A549 (cell line): ENCODE measurements around the gene FRZB. TPM values are rescaled to one million over a fixed set of nuclear protein-coding genes. Genes with fewer than 3 reads are reported as not detected.

ENCODE experiments used
- ATAC-seq, 2 experiments: fragments of 200-7000 bp in 1 of 2; fragments of >200 bp in 1 of 2; cut with Nextera tagmentation in 1 of 2; cut with Tn5 transposase in 1 of 2; 3 replicates each; pipeline versions ENCODE4 v1.8.0 to v1.9.1; 2018 to 2020; ENCODE audit warnings: mild to moderate bottlenecking in 1 of 2, moderate library complexity in 1 of 2
- CTCF ChIA-PET: fragments of 300-600 bp; sonication (Branson Sonifier 250); formaldehyde crosslinking; extraction: SDS; loops from one replicate; lab custom pipeline; 2021; ENCODE audit warnings: antibody characterized with exemption, inconsistent platforms; lab: Yijun Ruan, JAX
- POLR2A ChIA-PET: fragments of 350-600 bp; formaldehyde crosslinking; extraction: SDS; loops from one replicate; lab custom pipeline; 2021; ENCODE audit warnings: antibody characterized with exemption, inconsistent platforms; lab: Yijun Ruan, JAX
- DNase-seq, 2 experiments: peaks; one replicate each; pipeline versions ENCODE4 v3.0.0 to v3.0.0-alpha.2; 2011 to 2016; ENCODE audit warnings: low read depth in 1 of 2, low spot score in 1 of 2
- FAIRE-seq: peaks from 2 replicates; lab custom pipeline; 2011; peaks lifted over from hg19 to GRCh38; lab: Jason Lieb, UNC
- H3K27ac ChIP-seq, 2 experiments: fragments of >200 bp; sonication (Bioruptor Twin); formaldehyde crosslinking; 3 replicates each; pipeline ENCODE4 v1.5.1; 2016 to 2017
- H3K4me1 ChIP-seq: fragments of >200 bp; sonication (Bioruptor Twin); formaldehyde crosslinking; 3 replicates; pipeline ENCODE4 v1.6.1; 2016
- H3K4me2 ChIP-seq: fragments of >200 bp; sonication (Bioruptor Twin); formaldehyde crosslinking; 3 replicates; pipeline ENCODE4 v1.6.1; 2016
- H3K4me3 ChIP-seq: fragments of >200 bp; sonication (Bioruptor Twin); formaldehyde crosslinking; 3 replicates; pipeline ENCODE4 v1.5.1; 2016
- H3K9me3 ChIP-seq: fragments of >200 bp; sonication (Bioruptor Twin); formaldehyde crosslinking; 3 replicates; pipeline ENCODE4 v1.6.1; 2016
- ATOH8 ChIP-seq: fragments of 250-450 bp; sonication (Bioruptor Pico); IDR thresholded peaks from 2 replicates; pipeline ENCODE4 v1.5.0; 2020; ENCODE audit warnings: low read depth, mild to moderate bottlenecking, moderate library complexity
- BCL3 ChIP-seq: fragments of >200 bp; sonication (Bioruptor Twin); formaldehyde crosslinking; IDR thresholded peaks from 3 replicates; pipeline ENCODE4 v1.6.1; 2016
- CHD2 ChIP-seq: fragments of 150-350 bp; IDR thresholded peaks from 2 replicates; pipeline ENCODE4 v1.6.1; 2014; ENCODE audit warnings: low read length; ENCODE audit not compliant: partially characterized antibody
- CTCF ChIP-seq: fragments of >200 bp; sonication (Bioruptor Twin); formaldehyde crosslinking; IDR thresholded peaks from 3 replicates; pipeline ENCODE4 v1.5.1; 2016
- EHF ChIP-seq: fragments of 250-450 bp; sonication (Bioruptor Pico); IDR thresholded peaks from 2 replicates; pipeline ENCODE4 v1.5.0; 2020; ENCODE audit warnings: mild to moderate bottlenecking
- EHMT2 ChIP-seq: fragments of 200-600 bp; sonication (generic); IDR thresholded peaks from 2 replicates; pipeline ENCODE4 v1.6.1; 2016; ENCODE audit warnings: antibody characterized with exemption, low read depth, mild to moderate bottlenecking, moderate library complexity
- EP300 ChIP-seq, 2 experiments: fragments of >200 bp; sonication (Bioruptor Twin); formaldehyde crosslinking; IDR thresholded peaks; 2 replicates in 1 of 2; 3 replicates in 1 of 2; pipeline ENCODE4 v1.6.1; 2016 to 2017
- ESRRA ChIP-seq: fragments of 150-350 bp; IDR thresholded peaks from 2 replicates; pipeline ENCODE4 v1.6.1; 2014; ENCODE audit warnings: mild to moderate bottlenecking, low read length, borderline replicate concordance
- FOSB ChIP-seq: fragments of 250-450 bp; sonication (Bioruptor Pico); IDR thresholded peaks from 2 replicates; pipeline ENCODE4 v1.5.0; 2020; ENCODE audit warnings: mild to moderate bottlenecking, moderate library complexity
- FOSL2 ChIP-seq, 2 experiments: fragments of 450-650 bp in 1 of 2; fragments of >200 bp in 1 of 2; sonication (Bioruptor Twin) in 1 of 2; formaldehyde crosslinking; IDR thresholded peaks; 2 replicates each; pipeline versions ENCODE4 v1.5.0 to v1.6.1; 2016 to 2020; ENCODE audit warnings: mild to moderate bottlenecking in 1 of 2, moderate library complexity in 1 of 2
- FOXS1 ChIP-seq: fragments of 250-450 bp; sonication (Bioruptor Pico); IDR thresholded peaks from 2 replicates; pipeline ENCODE4 v1.5.0; 2020; ENCODE audit warnings: mild to moderate bottlenecking, moderate library complexity
- GATA3 ChIP-seq: IDR thresholded peaks from 2 replicates; pipeline ENCODE4 v1.6.1; 2012; ENCODE audit warnings: borderline replicate concordance
- HOXB5 ChIP-seq: fragments of 250-450 bp; sonication (Bioruptor Pico); IDR thresholded peaks from 2 replicates; pipeline ENCODE4 v1.5.0; 2020; ENCODE audit warnings: mild to moderate bottlenecking, moderate library complexity
- JUN ChIP-seq, 2 experiments: fragments of >200 bp; sonication (Bioruptor Twin); formaldehyde crosslinking; IDR thresholded peaks; 2 replicates in 1 of 2; 3 replicates in 1 of 2; pipeline ENCODE4 v1.6.1; 2016 to 2017
- JUNB ChIP-seq: fragments of >200 bp; sonication (Bioruptor Twin); formaldehyde crosslinking; IDR thresholded peaks from 2 replicates; pipeline ENCODE4 v1.6.1; 2016
- KDM1A ChIP-seq: fragments of 200-600 bp; sonication (generic); IDR thresholded peaks from 2 replicates; pipeline ENCODE4 v1.6.1; 2016; ENCODE audit warnings: low read depth, mild to moderate bottlenecking
- KDM5A ChIP-seq: fragments of 200-600 bp; sonication (generic); IDR thresholded peaks from 2 replicates; pipeline ENCODE4 v1.6.1; 2016; ENCODE audit warnings: antibody characterized with exemption, mild to moderate bottlenecking
- MYC ChIP-seq: IDR thresholded peaks from 2 replicates; pipeline ENCODE4 v1.6.1; 2012; ENCODE audit warnings: mild to moderate bottlenecking, inconsistent platforms, low read length, improper control_type of control experiment, borderline replicate concordance
- NPAS2 ChIP-seq: fragments of 250-450 bp; sonication (Bioruptor Pico); IDR thresholded peaks from 2 replicates; pipeline ENCODE4 v1.8.0; 2022; ENCODE audit warnings: mild to moderate bottlenecking, moderate library complexity, borderline replicate concordance
- POLR2A ChIP-seq: IDR thresholded peaks from 2 replicates; pipeline ENCODE4 v1.6.1; 2012; ENCODE audit warnings: mild to moderate bottlenecking, low read length
- RCOR1 ChIP-seq: fragments of 150-350 bp; IDR thresholded peaks from 2 replicates; pipeline ENCODE4 v1.6.1; 2014; ENCODE audit warnings: antibody characterized with exemption, low read length, low read depth
- SMC3 ChIP-seq: fragments of >200 bp; sonication (Bioruptor Twin); formaldehyde crosslinking; IDR thresholded peaks from 3 replicates; pipeline ENCODE4 v1.6.1; 2018; ENCODE audit warnings: inconsistent platforms
- USF2 ChIP-seq: fragments of 450-650 bp; IDR thresholded peaks from 2 replicates; pipeline ENCODE4 v1.6.1; 2014; ENCODE audit warnings: antibody characterized with exemption
- ZFP36 ChIP-seq: fragments of 450-650 bp; IDR thresholded peaks from 2 replicates; pipeline ENCODE4 v1.6.1; 2014; ENCODE audit warnings: borderline replicate concordance; ENCODE audit not compliant: partially characterized antibody
- WGBS: methylation state at CpG from one replicate; pipeline ENCODE4 v1.1.6; 2017; ENCODE audit errors: missing lambda C conversion rate; 5-methylcytosine and 5-hydroxymethylcytosine counted together
- polyA plus RNA-seq, 4 experiments: library from polyadenylated mRNA; depleted of rRNA in 3 of 4; stranded (reverse); fragments of >200 nt; fragmentation: RNase III in 1 of 4; extraction: RNeasy Plus Mini Kit Qiagen cat#74134 plus additional on column Dnase treatment in 1 of 4; gene quantifications; 2 replicates in 3 of 4; 3 replicates in 1 of 4; pipeline ENCODE4 v1.2.3, GENCODE V29; 2011 to 2017

Gene FRZB
- polyA plus RNA-seq, 2 of the 4 experiments (the other 2 are of a cell fraction), result 0.03 to 0.06 TPM

- DNase-seq, result no peak
- Histone ChIP-seq H3K4me2 (no peak overlapping the region), H3K4me3 (no peak overlapping the region), H3K4me1 (no peaks in the 10 kb centered on the region; the same call in 2 of the 3 replicates), H3K9me3 (no peaks in the 10 kb centered on the region), H3K27ac (no peak overlapping the region)
- TF ChIP-seq CTCF (no peak), CHD2 (no peak), RCOR1 (no peak), BCL3 (no peak), FOSB (CRISPR knock-in tag) (no peak), EHMT2 (no peak)
- no peak for FAIRE-seq
- ATAC-seq, result no peak
- CTCF ChIA-PET, result interaction anchor here (0.6 to 1.6 kb wide), 2 partner anchors 10 to 55 kb away, joined by 3 to 7 read pairs; no protein-coding TSS in a partner anchor
- POLR2A ChIA-PET, result interaction anchor here (0.6 kb wide), 2 partner anchors 10 to 68 kb away, joined by 3 read pairs; no protein-coding TSS in a partner anchor
Measured at GRCh38 chr2:182906454-182906853, 40.0 kb upstream of the FRZB start.

- FAIRE-seq, result no peak
- no peak overlapping the region for H3K27ac ChIP-seq
- H3K9me3 ChIP-seq, result no peaks in the 10 kb centered on the region
- H3K4me1 ChIP-seq, result no peaks in the 10 kb centered on the region; the same call in 2 of the 3 replicates
- POLR2A ChIA-PET, result interaction anchor here (0.6 kb wide), 1 partner anchor 64 kb away, joined by 3 read pairs; no protein-coding TSS in a partner anchor
- DNase-seq, result no peak
- TF ChIP-seq POLR2A (no peak), FOSL2 (IDR thresholded peaks at IDR 0.05) (no peak), FOSL2 (CRISPR knock-in tag; IDR thresholded peaks at IDR 0.05) (no peak), FOXS1 (CRISPR knock-in tag) (no peak), KDM1A (no peak), JUN (IDR thresholded peaks at IDR 0.05) (no peak), USF2 (no peak), SMC3 (no peak), HOXB5 (CRISPR knock-in tag) (no peak), NPAS2 (CRISPR knock-in tag) (no peak), EP300 (IDR thresholded peaks at IDR 0.05) (no peak), KDM5A (no peak), GATA3 (no peak), ATOH8 (CRISPR knock-in tag) (no peak), EHF (CRISPR knock-in tag) (no peak), ZFP36 (no peak), JUNB (no peak), MYC (no peak), ESRRA (no peak)
- no peak for ATAC-seq
- no peak overlapping the region for H3K4me3 ChIP-seq
- H3K4me2 ChIP-seq, result no peak overlapping the region
- CTCF ChIA-PET, result interaction anchor here (0.9 to 1.6 kb wide), 2 partner anchors 12 to 80 kb away, joined by 3 to 7 read pairs; no protein-coding TSS in a partner anchor
- 96% methylated on average over 1 of the region's 1 CpG for WGBS
Measured at GRCh38 chr2:182904844-182905243, 38.4 kb upstream of the FRZB start.
